HG02943 (cell line): ENCODE measurements around the gene TCP11.

Experiments used
- ATAC-seq: cut with Tn5 transposase; IDR thresholded peaks from one replicate; pipeline ENCODE4 v1.9.1; 2021; ENCODE audit warnings: mild to moderate bottlenecking, low read depth, moderate library complexity; ENCODE audit not compliant: unreplicated experiment

Gene TCP11

DNA sequence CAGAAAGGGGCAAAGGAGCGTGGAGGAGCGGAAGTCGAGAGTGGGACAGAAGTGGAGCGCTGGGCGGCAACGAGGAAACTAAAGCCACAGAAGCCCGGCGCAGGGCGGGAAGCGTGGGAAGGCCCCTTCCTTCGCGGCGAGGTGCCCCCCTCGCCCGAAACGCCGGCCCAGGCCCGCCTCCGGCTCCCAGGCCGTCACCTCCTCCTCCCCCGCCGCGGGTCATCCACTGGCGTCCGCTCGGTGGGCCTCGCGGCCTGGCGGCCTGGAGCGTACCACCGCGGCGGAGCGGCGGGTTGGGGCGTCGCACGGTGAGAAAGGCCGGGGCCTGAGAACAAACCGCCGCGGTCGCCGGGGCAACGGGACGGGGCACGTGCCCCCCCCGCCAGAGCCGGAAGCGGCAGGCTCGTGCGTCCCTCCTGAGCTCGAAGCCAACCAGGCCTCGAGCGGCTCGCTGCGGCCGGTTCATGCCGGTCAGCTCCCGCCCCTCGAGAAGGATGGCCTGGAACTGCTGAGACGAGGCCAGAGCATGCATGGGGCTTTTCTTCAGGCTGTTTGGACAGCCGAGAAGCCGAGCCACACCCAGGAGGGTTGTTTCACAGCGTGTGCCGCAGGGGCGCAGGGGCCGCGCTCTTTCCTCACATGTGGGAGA, at the start of gene TCP11:
TCP11 (minus strand) TSS at position 333 of the 649 bp plus-strand sequence. CDS start 469 bp downstream, outside the sequence.
- ATAC-seq, result no peak

GRCh38 chr6:35190306-35190705, 49.2 kb upstream of the TCP11 start:
- ATAC-seq, result no peak

DNA sequence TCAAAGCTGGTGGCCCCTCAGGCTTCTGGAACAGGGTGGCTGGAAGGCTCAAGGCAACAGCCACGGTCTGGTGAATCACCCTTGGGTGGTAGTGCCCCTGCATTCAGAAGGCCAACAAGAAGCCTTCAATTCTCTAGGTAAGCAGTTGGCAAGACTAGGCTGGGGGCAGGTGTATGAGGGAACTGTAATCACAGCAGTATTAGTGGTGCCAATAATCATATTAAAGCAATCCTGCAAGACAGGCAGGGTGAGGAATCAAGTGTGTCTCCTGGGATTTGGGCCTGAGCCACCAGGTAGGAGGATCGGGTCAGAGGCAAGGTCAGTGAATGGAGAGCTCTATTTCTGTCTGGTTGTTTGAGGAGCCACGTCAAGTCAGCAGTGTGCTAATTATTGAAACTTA, 47.7 kb upstream of the TCP11 start:
- no peak for ATAC-seq

- no peak for ATAC-seq
Measured at GRCh38 chr6:35186571-35186970, 45.4 kb upstream of the TCP11 start.

DNA sequence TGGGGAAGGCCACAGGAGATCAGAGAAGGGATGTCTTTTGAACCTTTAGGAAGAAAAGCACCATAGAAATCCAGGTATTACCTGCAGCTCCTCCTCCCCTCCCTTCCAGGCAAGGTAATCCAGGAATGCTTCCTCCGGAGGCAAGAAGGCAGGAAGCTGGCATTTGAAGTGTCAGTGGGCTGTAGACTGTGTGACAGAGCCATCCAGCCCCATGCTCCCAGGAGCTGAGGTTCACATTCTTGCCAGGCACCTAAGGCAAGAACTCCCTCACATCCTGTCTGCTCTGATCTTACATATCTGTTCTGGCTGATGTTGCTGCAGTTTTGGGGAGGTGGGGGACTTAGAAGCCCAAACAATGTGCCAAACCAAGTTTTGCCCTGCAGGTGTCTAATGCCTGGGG, 44.8 kb upstream of the TCP11 start:
- ATAC-seq, result no peak

- ATAC-seq, result no peak
Measured at GRCh38 chr6:35185302-35185681, 44.2 kb upstream of the TCP11 start.

GRCh38 chr6:35184580-35185301, 43.6 kb upstream of the TCP11 start:
- no peak for ATAC-seq

GRCh38 chr6:35183935-35184334, 42.8 kb upstream of the TCP11 start:
- ATAC-seq, result no peak

- no peak for ATAC-seq
Measured at GRCh38 chr6:35183281-35183680, 42.1 kb upstream of the TCP11 start.

GRCh38 chr6:35181933-35182612, 40.9 kb upstream of the TCP11 start:
- ATAC-seq, result no peak

DNA sequence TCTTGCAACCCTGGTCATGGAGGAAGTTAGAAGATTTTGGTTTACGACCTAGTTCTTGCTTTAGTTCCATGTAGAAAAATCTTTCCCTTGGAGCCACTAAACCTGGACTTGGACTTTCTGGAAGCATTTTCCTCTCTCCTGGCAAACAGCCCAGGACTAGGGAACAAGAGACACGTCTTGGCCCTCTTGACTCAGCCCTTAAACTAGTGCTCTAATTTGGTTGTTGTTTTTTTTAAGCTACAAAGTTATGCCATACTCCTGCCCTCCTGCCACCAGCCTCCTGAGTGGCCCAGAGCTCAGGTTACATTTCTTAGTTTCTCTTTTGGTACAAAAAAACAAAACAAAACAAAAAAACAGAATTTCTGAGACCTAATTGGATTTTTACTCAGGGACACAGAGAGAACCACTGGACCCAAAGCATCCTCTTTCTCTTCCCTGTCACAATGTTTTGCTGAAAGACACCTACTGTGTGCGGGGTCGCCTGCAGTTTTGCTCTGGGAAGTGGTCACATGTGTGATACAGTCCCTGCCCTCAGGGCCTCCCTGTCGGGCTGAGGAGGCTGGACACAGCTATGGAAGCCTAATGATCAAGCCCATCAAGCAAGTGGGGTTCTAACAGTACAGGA, 40.3 kb upstream of the TCP11 start:
- ATAC-seq, result no peak

- no peak for ATAC-seq
Measured at GRCh38 chr6:35179901-35180535, 38.9 kb upstream of the TCP11 start.

- ATAC-seq, result no peak
Measured at GRCh38 chr6:35178932-35179832, 38.0 kb upstream of the TCP11 start.

DNA sequence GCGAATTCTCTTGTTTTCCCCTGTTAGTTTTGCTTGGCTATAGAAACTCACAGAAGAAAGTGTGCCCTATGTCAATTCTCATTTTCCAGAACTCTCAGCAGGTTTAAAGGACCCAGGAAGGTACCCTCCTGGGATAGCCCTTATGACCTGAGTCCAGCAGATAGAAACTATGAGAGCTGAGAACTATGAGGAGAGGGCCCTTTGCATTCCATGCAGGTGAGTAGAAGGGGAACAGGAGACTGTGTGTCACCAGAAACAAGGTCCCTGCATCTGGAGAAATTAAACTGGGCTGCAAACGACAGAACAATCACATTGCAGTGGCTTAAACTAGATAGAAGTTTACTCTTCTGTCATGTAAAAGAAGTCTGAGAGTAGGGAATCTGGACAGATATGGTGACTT, 36.9 kb upstream of the TCP11 start:
- ATAC-seq, result no peak

DNA sequence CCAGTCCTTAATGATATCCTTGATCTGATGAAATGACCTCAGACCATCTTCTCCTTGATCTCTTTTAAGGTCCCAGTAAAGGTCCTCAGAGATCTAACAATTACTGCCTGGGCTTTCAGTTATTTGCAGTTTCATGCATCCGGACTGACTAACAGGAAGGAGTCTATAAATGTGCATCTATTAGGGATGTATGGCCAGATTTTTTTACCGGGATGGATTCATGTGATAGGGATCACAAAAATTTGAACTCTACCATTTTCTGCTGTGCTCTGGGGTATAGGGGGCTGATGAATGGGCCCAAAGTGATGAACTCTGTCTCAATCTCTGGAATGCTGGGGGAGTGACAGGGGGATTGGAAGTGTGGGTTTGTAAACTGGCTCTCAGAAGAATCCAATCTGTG, 36.5 kb upstream of the TCP11 start:
- no peak for ATAC-seq

- ATAC-seq, result no peak
Measured at GRCh38 chr6:35177157-35177556, 36.0 kb upstream of the TCP11 start.

GRCh38 chr6:35176301-35177024, 35.3 kb upstream of the TCP11 start:
- no peak for ATAC-seq

DNA sequence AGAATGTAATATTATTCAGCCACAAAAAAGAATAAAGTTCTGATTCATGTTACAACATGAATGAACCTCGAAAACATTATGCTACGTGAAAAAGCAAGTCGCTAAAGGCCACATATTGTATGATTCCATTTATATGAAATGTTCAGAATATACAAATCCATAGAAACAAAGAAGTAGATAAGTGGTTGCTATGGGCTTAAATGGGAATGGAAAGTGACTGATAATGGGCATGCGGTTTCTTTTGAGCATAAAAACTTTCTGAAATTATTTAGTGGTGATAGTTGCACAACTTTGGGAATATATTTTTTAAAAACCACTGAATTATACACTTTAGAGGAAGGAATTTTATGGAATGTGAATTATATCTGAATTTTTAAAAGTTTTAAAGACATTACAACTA, 33.4 kb upstream of the TCP11 start:
- ATAC-seq, result no peak

- ATAC-seq, result no peak
Measured at GRCh38 chr6:35174088-35174434, 32.9 kb upstream of the TCP11 start.
